Thyroid gland (tissue), 4 donors: ENCODE results near the gene NUDT21. TPM values are rescaled to one million over a fixed set of nuclear protein-coding genes. Genes with fewer than 3 reads are reported as not detected.

Source experiments
- DNase-seq, 2 donors: peaks; one replicate each; pipeline ENCODE4 v3.0.0-alpha.2; 2019
- H3K27ac ChIP-seq, 3 donors: fragments of 200-600 bp; sonication (generic); 1 replicate in 2 of 3; 2 replicates in 1 of 3; pipeline ENCODE4 v1.5.1; 2016 to 2019; ENCODE audit warnings: mild to moderate bottlenecking in 1 of 3, moderate library complexity in 1 of 3
- H3K27me3 ChIP-seq: fragments of 200-600 bp; sonication (generic); one replicate; pipeline ENCODE4 v1.5.1; 2019
- H3K36me3 ChIP-seq, 2 donors: fragments of 200-600 bp; sonication (generic); one replicate each; pipeline ENCODE4 v1.5.1; 2016 to 2019
- H3K4me1 ChIP-seq, 2 donors: fragments of 200-600 bp; sonication (generic); one replicate each; pipeline ENCODE4 v1.5.1; 2017 to 2019
- H3K4me3 ChIP-seq, 3 donors: fragments of 200-600 bp; sonication (generic); replicated peaks in 1 of 3; 1 replicate in 2 of 3; 2 replicates in 1 of 3; pipeline ENCODE4 v1.5.1; 2016; ENCODE audit warnings: mild to moderate bottlenecking in 1 of 3
- H3K9me3 ChIP-seq: fragments of 200-600 bp; sonication (generic); one replicate; pipeline ENCODE4 v1.5.1; 2017
- CTCF ChIP-seq, 6 experiments: fragments of 200-600 bp in 3 of 6; fragments of 450-650 bp in 3 of 6; sonication (generic) in 3 of 6; IDR thresholded peaks; one replicate each; pipeline ENCODE4 v1.5.1; 2016 to 2019; ENCODE audit warnings: antibody characterized with exemption in 6 of 6, mild to moderate bottlenecking in 2 of 6, inconsistent platforms in 1 of 6, moderate library complexity in 1 of 6
- POLR2A ChIP-seq, 2 donors: fragments of 450-650 bp; IDR thresholded peaks; one replicate each; pipeline ENCODE4 v1.6.1; 2017; ENCODE audit warnings: antibody characterized with exemption in 2 of 2, mild to moderate bottlenecking in 2 of 2, moderate library complexity in 1 of 2
- WGBS, 2 donors: methylation state at CpG; one replicate each; pipeline ENCODE4 v1.1.5; 2017; 5-methylcytosine and 5-hydroxymethylcytosine counted together
- intact Hi-C: fragments of 100-400 bp; cut with DNase I; formaldehyde crosslinking; loops from one replicate; pipeline ENCODE4 v1.15.1; 2023
- total RNA-seq, 4 donors: library from RNA; depleted of rRNA; stranded (reverse); fragments of >200 nt; gene quantifications; one replicate each; pipeline ENCODE4 v1.2.3, GENCODE V29; 2016

Gene NUDT21
- total RNA-seq, 4 donors from 2014 or later = 55.0 to 120 (median 68.2) TPM

- H3K27ac ChIP-seq = no peak overlapping the region
- no peaks in the 10 kb centered on the region for H3K9me3 ChIP-seq
- WGBS, 2 donors = 88 to 89% methylated on average over 3 of the region's 3 CpGs
- no peaks in the 10 kb centered on the region for H3K27me3 ChIP-seq
- no peaks in the 10 kb centered on the region for H3K4me1 ChIP-seq
- H3K36me3 ChIP-seq = peaks cover 20 to 21% of the 10 kb centered on the region in 2 donors
- intact Hi-C loops = no loop called here
- H3K4me3 ChIP-seq = no peak overlapping the region
- TF ChIP-seq POLR2A (IDR thresholded peaks at IDR 0.05) = no peak
- no peak for TF ChIP-seq CTCF (IDR thresholded peaks at IDR 0.05)
- no peak for DNase-seq
Observed at GRCh38 chr16:56462064-56462796, 11.1 kb upstream of the NUDT21 start.

- H3K4me1 ChIP-seq = no peaks in the 10 kb centered on the region
- DNase-seq = no peak
- intact Hi-C loops = no loop called here
- H3K27me3 ChIP-seq = no peaks in the 10 kb centered on the region
- 91 to 92% methylated on average over 2 of the region's 2 CpGs for WGBS, 2 donors
- H3K4me3 ChIP-seq = no peak overlapping the region
- TF ChIP-seq POLR2A (IDR thresholded peaks at IDR 0.05) (no peak), CTCF (IDR thresholded peaks at IDR 0.05) (no peak)
- no peaks in the 10 kb centered on the region for H3K9me3 ChIP-seq
- no peak overlapping the region for H3K27ac ChIP-seq
- H3K36me3 ChIP-seq = peaks cover 12 to 15% of the 10 kb centered on the region in 2 donors
Observed at GRCh38 chr16:56460101-56460500, 9.0 kb upstream of the NUDT21 start.

GRCh38 chr16:56457927-56458470 is 6.9 kb upstream of the NUDT21 start:
- intact Hi-C loops = no loop called here
- no peak for TF ChIP-seq POLR2A (IDR thresholded peaks at IDR 0.05)
- WGBS, 2 donors = 93 to 94% methylated on average over 6 of the region's 6 CpGs
- no peaks in the 10 kb centered on the region for H3K9me3 ChIP-seq
- peaks cover 12 to 15% of the 10 kb centered on the region in 2 donors for H3K36me3 ChIP-seq
- no peak for DNase-seq
- H3K27ac ChIP-seq = no peak overlapping the region
- no peak overlapping the region for H3K4me3 ChIP-seq
- no peaks in the 10 kb centered on the region for H3K27me3 ChIP-seq
- H3K4me1 ChIP-seq = peaks cover 0 to 2% of the 10 kb centered on the region in 2 donors

GRCh38 chr16:56451753-56452689 is 889 bp upstream of the NUDT21 start:
- Histone ChIP-seq H3K36me3 (peaks cover 5 to 9% of the 10 kb centered on the region in 2 donors), H3K4me3 (peak overlapping the region; percentile 24 to 99 (median 86)), H3K27me3 (no peaks in the 10 kb centered on the region), H3K4me1 (peaks cover 22 to 24% of the 10 kb centered on the region in 2 donors), H3K27ac (peak overlapping the region; percentile 55 to 71 (median 71)), H3K9me3 (no peaks in the 10 kb centered on the region)
- TF ChIP-seq POLR2A (IDR thresholded peaks at IDR 0.05) (no peak), CTCF (IDR thresholded peaks at IDR 0.05) (no peak)
- peak; percentile 50 to 51 for DNase-seq
- WGBS, 2 donors = 3 to 6% methylated on average over 31 of the region's 31 CpGs
- intact Hi-C loops = no loop called here

GRCh38 chr16:56450275-56450985 is 702 bp downstream of the NUDT21 start:
- no peaks in the 10 kb centered on the region for H3K9me3 ChIP-seq
- TF ChIP-seq POLR2A (IDR thresholded peaks at IDR 0.05) (no peak), CTCF (IDR thresholded peaks at IDR 0.05) (no peak)
- H3K36me3 ChIP-seq = peaks cover 3% of the 10 kb centered on the region in 2 donors
- DNase-seq = no peak
- intact Hi-C loops = no loop called here
- no peaks in the 10 kb centered on the region for H3K27me3 ChIP-seq
- peaks cover 22 to 24% of the 10 kb centered on the region in 2 donors for H3K4me1 ChIP-seq
- H3K27ac ChIP-seq = peak overlapping the region in 1 of 3 donors; percentile 52
- peak overlapping the region; percentile 50 to 99 (median 86) for H3K4me3 ChIP-seq
- WGBS, 2 donors = 8% methylated on average over 18 of the region's 18 CpGs
